Measurements from ENCODE around the gene SF3A2. TPM values are rescaled to one million over a fixed set of nuclear protein-coding genes. Genes with fewer than 3 reads are reported as not detected.

Gene SF3A2
- polyA plus RNA-seq, 1 donor from 2014 or later = 14.4 TPM

DNA sequence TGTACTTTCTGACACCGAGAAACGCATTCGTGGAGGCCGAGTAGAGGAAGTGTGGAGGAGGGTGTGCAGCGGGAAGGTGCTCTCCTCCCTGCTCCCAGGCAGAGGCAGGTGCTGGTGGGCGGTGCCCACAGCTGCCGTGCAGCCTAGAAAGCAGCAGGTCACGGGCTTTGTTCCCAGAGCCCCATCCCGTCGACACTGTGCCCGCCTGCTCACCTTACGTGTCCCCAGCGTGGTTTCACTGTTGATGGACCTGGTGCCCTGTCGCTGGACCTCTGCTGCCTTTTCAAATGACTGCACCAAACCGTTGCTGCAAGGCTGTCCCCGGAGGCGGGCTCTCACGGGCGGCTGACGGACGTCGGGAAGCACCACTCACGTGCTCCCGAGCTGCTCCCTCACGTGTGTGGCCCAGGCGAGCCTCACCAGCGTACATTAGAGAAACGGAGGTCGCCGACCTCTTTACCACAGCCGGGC, 21.3 kb upstream of the SF3A2 start:
- no peaks in the 10 kb centered on the region for H3F3A ChIP-seq (ENCODE audit: insufficient read depth, low read length, poor library complexity, severe bottlenecking)
- no peak overlapping the region for H3K4me3 ChIP-seq (ENCODE audit: low read length)
- H3K79me2 ChIP-seq (replicated peaks; ENCODE audit: insufficient read depth, low read length) = no peaks in the 10 kb centered on the region
- H3K27ac ChIP-seq (ENCODE audit: low read length) = no peak overlapping the region
- H3K4me2 ChIP-seq (ENCODE audit: low read length) = no peak overlapping the region
- H4K20me1 ChIP-seq (ENCODE audit: insufficient read depth) = no peaks in the 10 kb centered on the region
- TF ChIP-seq RAD21 (conservative IDR thresholded peaks at IDR 0.05) = no peak
- H2AFZ ChIP-seq (ENCODE audit: low read depth, low read length) = no peak overlapping the region
- H3K9ac ChIP-seq (ENCODE audit: low read length) = no peak overlapping the region
- no peaks in the 10 kb centered on the region for H3K36me3 ChIP-seq (ENCODE audit: insufficient read depth, low read length)
- no peaks in the 10 kb centered on the region for H3K27me3 ChIP-seq (ENCODE audit: insufficient read depth, low read depth, low read length)
- no peaks in the 10 kb centered on the region for H3K9me3 ChIP-seq (ENCODE audit: low read length)
- H3K9me2 ChIP-seq (ENCODE audit: insufficient read depth, low read length) = no peaks in the 10 kb centered on the region

- TF ChIP-seq EZH2 (IDR thresholded peaks at IDR 0.05; ENCODE audit: borderline replicate concordance, insufficient read depth, low read length, poor library complexity, severe bottlenecking) (no peak), POLR2AphosphoS5 (IDR thresholded peaks at IDR 0.05) (no peak), SMC3 (conservative IDR thresholded peaks at IDR 0.05; ENCODE audit: poor library complexity) (no peak)
- TF ChIP-seq, protein P1, sequence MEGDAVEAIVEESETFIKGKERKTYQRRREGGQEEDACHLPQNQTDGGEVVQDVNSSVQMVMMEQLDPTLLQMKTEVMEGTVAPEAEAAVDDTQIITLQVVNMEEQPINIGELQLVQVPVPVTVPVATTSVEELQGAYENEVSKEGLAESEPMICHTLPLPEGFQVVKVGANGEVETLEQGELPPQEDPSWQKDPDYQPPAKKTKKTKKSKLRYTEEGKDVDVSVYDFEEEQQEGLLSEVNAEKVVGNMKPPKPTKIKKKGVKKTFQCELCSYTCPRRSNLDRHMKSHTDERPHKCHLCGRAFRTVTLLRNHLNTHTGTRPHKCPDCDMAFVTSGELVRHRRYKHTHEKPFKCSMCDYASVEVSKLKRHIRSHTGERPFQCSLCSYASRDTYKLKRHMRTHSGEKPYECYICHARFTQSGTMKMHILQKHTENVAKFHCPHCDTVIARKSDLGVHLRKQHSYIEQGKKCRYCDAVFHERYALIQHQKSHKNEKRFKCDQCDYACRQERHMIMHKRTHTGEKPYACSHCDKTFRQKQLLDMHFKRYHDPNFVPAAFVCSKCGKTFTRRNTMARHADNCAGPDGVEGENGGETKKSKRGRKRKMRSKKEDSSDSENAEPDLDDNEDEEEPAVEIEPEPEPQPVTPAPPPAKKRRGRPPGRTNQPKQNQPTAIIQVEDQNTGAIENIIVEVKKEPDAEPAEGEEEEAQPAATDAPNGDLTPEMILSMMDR (IDR thresholded peaks at IDR 0.05; ENCODE audit: poor library complexity, severe bottlenecking) = no peak
- Histone ChIP-seq H3F3A (ENCODE audit: insufficient read depth, low read length, poor library complexity, severe bottlenecking) (no peaks in the 10 kb centered on the region), H3K27me3 (ENCODE audit: insufficient read depth, low read depth, low read length) (no peaks in the 10 kb centered on the region), H2AFZ (ENCODE audit: low read depth, low read length) (no peak overlapping the region), H3K9me3 (ENCODE audit: low read length) (no peaks in the 10 kb centered on the region), H3K79me2 (replicated peaks; ENCODE audit: insufficient read depth, low read length) (no peaks in the 10 kb centered on the region), H3K4me3 (ENCODE audit: low read length) (no peak overlapping the region), H4K20me1 (ENCODE audit: insufficient read depth) (no peaks in the 10 kb centered on the region), H3K9me2 (ENCODE audit: insufficient read depth, low read length) (no peaks in the 10 kb centered on the region), H3K36me3 (ENCODE audit: insufficient read depth, low read length) (no peaks in the 10 kb centered on the region), H3K4me2 (ENCODE audit: low read length) (no peak overlapping the region), H3K9ac (ENCODE audit: low read length) (no peak overlapping the region), H3K27ac (ENCODE audit: low read length) (no peak overlapping the region)
Observed at GRCh38 chr19:2216361-2217225, 20.0 kb upstream of the SF3A2 start.

DNA sequence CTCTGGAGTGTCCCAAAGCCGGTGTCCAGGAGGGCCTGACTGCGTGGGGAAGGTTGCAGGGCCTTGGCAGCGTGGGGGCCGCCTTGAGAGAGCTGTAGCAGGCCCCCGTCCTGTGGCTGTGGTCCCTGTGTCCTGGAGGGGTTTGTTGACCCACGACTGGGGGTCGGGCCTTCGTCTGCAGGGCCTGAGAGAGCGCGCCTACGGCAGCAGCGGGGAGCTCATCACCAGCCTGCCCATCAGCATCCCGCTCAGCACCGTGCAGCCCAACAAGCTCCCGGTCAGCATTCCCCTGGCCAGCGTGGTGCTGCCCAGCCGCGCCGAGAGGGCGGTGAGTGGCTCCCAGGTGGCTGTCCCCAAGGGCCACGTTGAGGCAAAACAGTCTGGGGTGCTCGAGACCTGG, 19.0 kb upstream of the SF3A2 start:
- Histone ChIP-seq H3K27ac (ENCODE audit: low read length) (no peak overlapping the region), H2AFZ (ENCODE audit: low read depth, low read length) (no peak overlapping the region), H3K36me3 (ENCODE audit: insufficient read depth, low read length) (no peaks in the 10 kb centered on the region), H3K27me3 (ENCODE audit: insufficient read depth, low read depth, low read length) (no peaks in the 10 kb centered on the region), H3K4me3 (ENCODE audit: low read length) (no peak overlapping the region), H4K20me1 (ENCODE audit: insufficient read depth) (no peaks in the 10 kb centered on the region), H3K9ac (ENCODE audit: low read length) (no peak overlapping the region), H3F3A (ENCODE audit: insufficient read depth, low read length, poor library complexity, severe bottlenecking) (no peaks in the 10 kb centered on the region), H3K79me2 (replicated peaks; ENCODE audit: insufficient read depth, low read length) (no peaks in the 10 kb centered on the region), H3K9me3 (ENCODE audit: low read length) (no peaks in the 10 kb centered on the region), H3K9me2 (ENCODE audit: insufficient read depth, low read length) (no peaks in the 10 kb centered on the region), H3K4me2 (ENCODE audit: low read length) (no peak overlapping the region)
- no peak for TF ChIP-seq POLR2AphosphoS5 (IDR thresholded peaks at IDR 0.05)
- no peak for TF ChIP-seq MXI1 (conservative IDR thresholded peaks at IDR 0.05; ENCODE audit: poor library complexity, severe bottlenecking)
- TF ChIP-seq EZH2 (IDR thresholded peaks at IDR 0.05; ENCODE audit: borderline replicate concordance, insufficient read depth, low read length, poor library complexity, severe bottlenecking) = no peak
- TF ChIP-seq, protein P1 (IDR thresholded peaks at IDR 0.05; ENCODE audit: poor library complexity, severe bottlenecking) = no peak
- no peak for TF ChIP-seq SMC3 (conservative IDR thresholded peaks at IDR 0.05; ENCODE audit: poor library complexity)
- TF ChIP-seq TAF1 (IDR thresholded peaks at IDR 0.05; ENCODE audit: low read depth) = no peak
- TF ChIP-seq REST (IDR thresholded peaks at IDR 0.05; ENCODE audit: borderline replicate concordance) = no peak
- TF ChIP-seq EP300 (conservative IDR thresholded peaks at IDR 0.05; ENCODE audit: poor library complexity, severe bottlenecking) = no peak
- TF ChIP-seq RAD21 (conservative IDR thresholded peaks at IDR 0.05) = no peak

Measured in neural cell (in vitro differentiated cells).